SK-N-SH (cell line): ENCODE results near the gene CD300LG.

Experiments
- CTCF ChIP-seq: fragments of 200-600 bp; sonication (generic); IDR thresholded peaks from 2 replicates; pipeline ENCODE4 v1.6.1; 2017; ENCODE audit warnings: antibody characterized with exemption, mild to moderate bottlenecking, moderate library complexity
- ELF1 ChIP-seq: IDR thresholded peaks from 2 replicates; pipeline ENCODE4 v1.4.0; 2012
- EZH2phosphoT487 ChIP-seq: fragments of 200-600 bp; sonication (generic); IDR thresholded peaks from 2 replicates; pipeline ENCODE4 v1.6.1; 2017; ENCODE audit warnings: low read depth, mixed run types, mild to moderate bottlenecking, antibody characterized with exemption, moderate library complexity, borderline replicate concordance
- FOSL2 ChIP-seq: IDR thresholded peaks from 2 replicates; pipeline ENCODE4 v1.4.0; 2012; ENCODE audit warnings: low read depth, mild to moderate bottlenecking, moderate library complexity, borderline replicate concordance
- FOXJ3 ChIP-seq: sonication (generic); formaldehyde crosslinking; IDR thresholded peaks from 2 replicates; pipeline ENCODE4 v1.5.1; 2020; ENCODE audit warnings: mild to moderate bottlenecking, missing genetic modification reagents
- POLR2AphosphoS5 ChIP-seq: IDR thresholded peaks from 2 replicates; pipeline ENCODE4 v1.6.1; 2012; ENCODE audit warnings: low read depth, low read length
- RAD21 ChIP-seq: IDR thresholded peaks from 2 replicates; pipeline ENCODE4 v1.6.1; 2012; ENCODE audit warnings: mild to moderate bottlenecking, low read length
- TF ChIP-seq, protein P1 (sequence below): fragments of 150-350 bp; IDR thresholded peaks from 2 replicates; pipeline ENCODE4 v1.6.1; 2017; ENCODE audit warnings: antibody characterized with exemption, low read length, low read depth, borderline replicate concordance

- TF ChIP-seq POLR2AphosphoS5 (no peak), EZH2phosphoT487 (no peak), CTCF (no peak), FOXJ3 (CRISPR knock-in tag) (no peak), FOSL2 (no peak), RAD21 (no peak), ELF1 (no peak)
- TF ChIP-seq, protein P1, sequence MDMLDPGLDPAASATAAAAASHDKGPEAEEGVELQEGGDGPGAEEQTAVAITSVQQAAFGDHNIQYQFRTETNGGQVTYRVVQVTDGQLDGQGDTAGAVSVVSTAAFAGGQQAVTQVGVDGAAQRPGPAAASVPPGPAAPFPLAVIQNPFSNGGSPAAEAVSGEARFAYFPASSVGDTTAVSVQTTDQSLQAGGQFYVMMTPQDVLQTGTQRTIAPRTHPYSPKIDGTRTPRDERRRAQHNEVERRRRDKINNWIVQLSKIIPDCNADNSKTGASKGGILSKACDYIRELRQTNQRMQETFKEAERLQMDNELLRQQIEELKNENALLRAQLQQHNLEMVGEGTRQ: no peak
These were observed 28.6 kb downstream of the CD300LG start for GRCh38 chr17:43875476-43876147.
